ENCODE measurements around the gene ARHGAP26.
"Not testable (repeated sequence)": the region's sequence is repeated elsewhere in the genome, so short reads cannot be mapped to it uniquely, and the experiment has no call there.

Gene ARHGAP26

GRCh38 chr5:142946547-142947426 lies 176.6 kb downstream of the ARHGAP26 start:
- no peak overlapping the region for H3K27ac ChIP-seq (ENCODE audit: low read depth, low read length)
- H3K36me3 ChIP-seq (ENCODE audit: control insufficient read depth in 5 of 5, insufficient read depth in 5 of 5, low read length in 5 of 5): no peaks in the 10 kb centered on the region

GRCh38 chr5:142947427-142947709 lies 177.2 kb downstream of the ARHGAP26 start:
- Histone ChIP-seq H3K4me1 (ENCODE audit: control insufficient read depth in 5 of 5, insufficient read depth in 5 of 5, low read length in 5 of 5) (peaks cover 0 to 17% (median 8%) of the 10 kb centered on the region in 5 donors), H3K9ac (ENCODE audit: low read length in 5 of 5) (no peak overlapping the region), H3K27ac (ENCODE audit: low read depth, low read length) (no peak overlapping the region), H3K27me3 (ENCODE audit: control insufficient read depth in 5 of 5, insufficient read depth in 4 of 5, low read length in 5 of 5) (no peaks in the 10 kb centered on the region), H3K36me3 (ENCODE audit: control insufficient read depth in 5 of 5, insufficient read depth in 5 of 5, low read length in 5 of 5) (no peaks in the 10 kb centered on the region), H3K4me3 (ENCODE audit: low read depth in 1 of 5, low read length in 5 of 5) (no peak overlapping the region), H3K9me3 (ENCODE audit: control insufficient read depth in 5 of 5, low read length in 5 of 5) (no peaks in the 10 kb centered on the region)

More at GRCh38 chr5:142946547-142947426, 176.6 kb downstream of the ARHGAP26 start:
- Histone ChIP-seq H3K9me3 (ENCODE audit: control insufficient read depth in 5 of 5, low read length in 5 of 5) (no peaks in the 10 kb centered on the region), H3K4me1 (ENCODE audit: control insufficient read depth in 5 of 5, insufficient read depth in 5 of 5, low read length in 5 of 5) (peaks cover 0 to 17% (median 8%) of the 10 kb centered on the region in 5 donors), H3K27me3 (ENCODE audit: control insufficient read depth in 5 of 5, insufficient read depth in 4 of 5, low read length in 5 of 5) (no peaks in the 10 kb centered on the region), H3K4me3 (ENCODE audit: low read depth in 1 of 5, low read length in 5 of 5) (no peak overlapping the region), H3K9ac (ENCODE audit: low read length in 5 of 5) (no peak overlapping the region)

GRCh38 chr5:142952229-142952628 lies 182.1 kb downstream of the ARHGAP26 start:
- Histone ChIP-seq H3K9me3 (ENCODE audit: control insufficient read depth in 5 of 5, low read length in 5 of 5) (no peaks in the 10 kb centered on the region), H3K4me1 (ENCODE audit: control insufficient read depth in 5 of 5, insufficient read depth in 5 of 5, low read length in 5 of 5) (peaks cover 2 to 26% (median 22%) of the 10 kb centered on the region in 5 donors), H3K9ac (ENCODE audit: low read length in 5 of 5) (no peak overlapping the region), H3K27ac (ENCODE audit: low read depth, low read length) (no peak overlapping the region), H3K36me3 (ENCODE audit: control insufficient read depth in 5 of 5, insufficient read depth in 5 of 5, low read length in 5 of 5) (no peaks in the 10 kb centered on the region), H3K27me3 (ENCODE audit: control insufficient read depth in 5 of 5, insufficient read depth in 4 of 5, low read length in 5 of 5) (no peaks in the 10 kb centered on the region), H3K4me3 (ENCODE audit: low read depth in 1 of 5, low read length in 5 of 5) (no peak overlapping the region)

- not testable (repeated sequence) for H3K27me3 ChIP-seq (ENCODE audit: control insufficient read depth in 5 of 5, insufficient read depth in 4 of 5, low read length in 5 of 5); H3K9me3 ChIP-seq (ENCODE audit: control insufficient read depth in 5 of 5, low read length in 5 of 5); H3K4me3 ChIP-seq (ENCODE audit: low read depth in 1 of 5, low read length in 5 of 5); H3K27ac ChIP-seq (ENCODE audit: low read depth, low read length); H3K36me3 ChIP-seq (ENCODE audit: control insufficient read depth in 5 of 5, insufficient read depth in 5 of 5, low read length in 5 of 5); H3K9ac ChIP-seq (ENCODE audit: low read length in 5 of 5)
- H3K4me1 ChIP-seq (ENCODE audit: control insufficient read depth in 5 of 5, insufficient read depth in 5 of 5, low read length in 5 of 5): peaks cover 2 to 29% (median 27%) of the 10 kb centered on the region in 5 donors
These were observed 182.7 kb downstream of the ARHGAP26 start for GRCh38 chr5:142952871-142953270.

- no peaks in the 10 kb centered on the region for H3K27me3 ChIP-seq (ENCODE audit: control insufficient read depth in 5 of 5, insufficient read depth in 4 of 5, low read length in 5 of 5)
- no peaks in the 10 kb centered on the region for H3K9me3 ChIP-seq (ENCODE audit: control insufficient read depth in 5 of 5, low read length in 5 of 5)
- no peaks in the 10 kb centered on the region for H3K36me3 ChIP-seq (ENCODE audit: control insufficient read depth in 5 of 5, insufficient read depth in 5 of 5, low read length in 5 of 5)
- H3K9ac ChIP-seq (ENCODE audit: low read length in 5 of 5): no peak overlapping the region
- H3K27ac ChIP-seq (ENCODE audit: low read depth, low read length): no peak overlapping the region
- H3K4me1 ChIP-seq (ENCODE audit: control insufficient read depth in 5 of 5, insufficient read depth in 5 of 5, low read length in 5 of 5): peaks cover 2 to 34% (median 30%) of the 10 kb centered on the region in 5 donors
- H3K4me3 ChIP-seq (ENCODE audit: low read depth in 1 of 5, low read length in 5 of 5): no peak overlapping the region
These were observed 184.3 kb downstream of the ARHGAP26 start for GRCh38 chr5:142954455-142954854.

- Histone ChIP-seq H3K9ac (ENCODE audit: low read length in 5 of 5) (no peak overlapping the region), H3K27me3 (ENCODE audit: control insufficient read depth in 5 of 5, insufficient read depth in 4 of 5, low read length in 5 of 5) (no peaks in the 10 kb centered on the region), H3K27ac (ENCODE audit: low read depth, low read length) (peak overlapping the region; percentile 66), H3K4me3 (ENCODE audit: low read depth in 1 of 5, low read length in 5 of 5) (no peak overlapping the region), H3K36me3 (ENCODE audit: control insufficient read depth in 5 of 5, insufficient read depth in 5 of 5, low read length in 5 of 5) (no peaks in the 10 kb centered on the region), H3K4me1 (ENCODE audit: control insufficient read depth in 5 of 5, insufficient read depth in 5 of 5, low read length in 5 of 5) (peaks cover 2 to 34% (median 28%) of the 10 kb centered on the region in 5 donors), H3K9me3 (ENCODE audit: control insufficient read depth in 5 of 5, low read length in 5 of 5) (no peaks in the 10 kb centered on the region)
These were observed 185.5 kb downstream of the ARHGAP26 start for GRCh38 chr5:142955628-142956027.

- Histone ChIP-seq H3K27ac (ENCODE audit: low read depth, low read length) (no peak overlapping the region), H3K27me3 (ENCODE audit: control insufficient read depth in 5 of 5, insufficient read depth in 4 of 5, low read length in 5 of 5) (no peaks in the 10 kb centered on the region), H3K4me3 (ENCODE audit: low read depth in 1 of 5, low read length in 5 of 5) (no peak overlapping the region), H3K9ac (ENCODE audit: low read length in 5 of 5) (no peak overlapping the region), H3K9me3 (ENCODE audit: control insufficient read depth in 5 of 5, low read length in 5 of 5) (no peaks in the 10 kb centered on the region), H3K36me3 (ENCODE audit: control insufficient read depth in 5 of 5, insufficient read depth in 5 of 5, low read length in 5 of 5) (no peaks in the 10 kb centered on the region), H3K4me1 (ENCODE audit: control insufficient read depth in 5 of 5, insufficient read depth in 5 of 5, low read length in 5 of 5) (peaks cover 2 to 34% (median 23%) of the 10 kb centered on the region in 5 donors)
These were observed 187.4 kb downstream of the ARHGAP26 start for GRCh38 chr5:142957528-142957927.

GRCh38 chr5:142958944-142959682 lies 188.9 kb downstream of the ARHGAP26 start:
- H3K27ac ChIP-seq (ENCODE audit: low read depth, low read length): no peak overlapping the region
- no peaks in the 10 kb centered on the region for H3K36me3 ChIP-seq (ENCODE audit: control insufficient read depth in 5 of 5, insufficient read depth in 5 of 5, low read length in 5 of 5)
- H3K9me3 ChIP-seq (ENCODE audit: control insufficient read depth in 5 of 5, low read length in 5 of 5): no peaks in the 10 kb centered on the region
- no peak overlapping the region for H3K9ac ChIP-seq (ENCODE audit: low read length in 5 of 5)
- H3K4me3 ChIP-seq (ENCODE audit: low read depth in 1 of 5, low read length in 5 of 5): no peak overlapping the region
- H3K27me3 ChIP-seq (ENCODE audit: control insufficient read depth in 5 of 5, insufficient read depth in 4 of 5, low read length in 5 of 5): no peaks in the 10 kb centered on the region
- H3K4me1 ChIP-seq (ENCODE audit: control insufficient read depth in 5 of 5, insufficient read depth in 5 of 5, low read length in 5 of 5): peaks cover 2 to 34% (median 23%) of the 10 kb centered on the region in 5 donors

- H3K4me3 ChIP-seq (ENCODE audit: low read depth in 1 of 5, low read length in 5 of 5): no peak overlapping the region
- peaks cover 2 to 34% (median 23%) of the 10 kb centered on the region in 5 donors for H3K4me1 ChIP-seq (ENCODE audit: control insufficient read depth in 5 of 5, insufficient read depth in 5 of 5, low read length in 5 of 5)
- H3K27ac ChIP-seq (ENCODE audit: low read depth, low read length): no peak overlapping the region
- no peaks in the 10 kb centered on the region for H3K9me3 ChIP-seq (ENCODE audit: control insufficient read depth in 5 of 5, low read length in 5 of 5)
- no peaks in the 10 kb centered on the region for H3K27me3 ChIP-seq (ENCODE audit: control insufficient read depth in 5 of 5, insufficient read depth in 4 of 5, low read length in 5 of 5)
- no peak overlapping the region for H3K9ac ChIP-seq (ENCODE audit: low read length in 5 of 5)
- H3K36me3 ChIP-seq (ENCODE audit: control insufficient read depth in 5 of 5, insufficient read depth in 5 of 5, low read length in 5 of 5): no peaks in the 10 kb centered on the region
These were observed 189.8 kb downstream of the ARHGAP26 start for GRCh38 chr5:142959683-142960657.
